RWPE1 (cell line): ENCODE data around the gene KIAA0586.

Experiments used
- CTCF ChIA-PET: fragments of 350-600 bp; sonication (Branson Sonifier 250); formaldehyde crosslinking; extraction: SDS; loops from one replicate; lab custom pipeline; 2021; lab: Yijun Ruan, JAX
- POLR2A ChIA-PET: fragments of 400-600 bp; formaldehyde crosslinking; extraction: SDS; loops from one replicate; lab custom pipeline; 2020; ENCODE audit warnings: antibody characterized with exemption; ENCODE audit not compliant: low non-redundant PET; lab: Yijun Ruan, JAX
- DNase-seq: peaks from one replicate; pipeline ENCODE4 v3.0.0; 2012; ENCODE audit warnings: low spot score
- H3K27ac ChIP-seq: fragments of 450-650 bp; 2 replicates; pipeline ENCODE4 v1.5.1; 2017
- TF ChIP-seq, protein P1 (sequence below): fragments of 450-650 bp; conservative IDR thresholded peaks from 2 replicates; pipeline ENCODE4 v1.5.1; 2017; ENCODE audit warnings: low read depth, mild to moderate bottlenecking

KIAA0586 gene

DNA sequence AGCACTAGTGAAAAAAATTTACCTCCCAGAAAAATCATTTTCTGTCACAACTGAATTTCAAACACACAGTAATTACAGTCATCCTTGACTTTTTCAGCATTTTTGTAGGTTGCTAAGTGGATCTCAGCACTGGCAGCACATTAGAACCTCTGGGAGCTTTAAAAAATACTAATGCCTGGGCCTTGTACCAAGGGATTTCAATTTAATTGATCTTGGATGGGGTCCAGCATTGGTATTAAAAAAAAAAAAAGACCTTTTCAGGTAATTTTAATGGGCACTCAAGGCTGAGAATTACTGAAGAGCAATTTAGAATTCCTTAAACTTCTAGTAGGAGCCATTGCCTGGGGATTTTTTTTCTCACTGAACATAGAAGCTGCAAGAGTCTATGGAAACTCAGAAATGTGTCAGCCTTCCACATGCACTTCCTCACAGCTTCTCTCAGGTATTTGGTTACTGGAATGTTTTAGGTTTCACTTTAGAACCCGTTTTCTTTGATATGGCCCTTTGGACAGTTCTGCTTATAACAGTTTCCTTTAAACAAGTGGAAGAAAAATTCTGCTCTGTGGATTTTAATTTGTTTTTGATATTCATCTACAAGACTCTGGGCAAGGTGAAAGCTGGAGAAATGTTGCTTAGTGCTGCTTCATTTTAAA is 121.7 kb downstream of the KIAA0586 start:
- H3K27ac ChIP-seq = no peak overlapping the region
- POLR2A ChIA-PET = no interaction called here
- CTCF ChIA-PET = interaction anchor here (0.6 kb wide), 3 partner anchors 9 to 576 kb away, joined by 3 to 5 read pairs (median 4); no protein-coding TSS in a partner anchor
- TF ChIP-seq, protein P1, sequence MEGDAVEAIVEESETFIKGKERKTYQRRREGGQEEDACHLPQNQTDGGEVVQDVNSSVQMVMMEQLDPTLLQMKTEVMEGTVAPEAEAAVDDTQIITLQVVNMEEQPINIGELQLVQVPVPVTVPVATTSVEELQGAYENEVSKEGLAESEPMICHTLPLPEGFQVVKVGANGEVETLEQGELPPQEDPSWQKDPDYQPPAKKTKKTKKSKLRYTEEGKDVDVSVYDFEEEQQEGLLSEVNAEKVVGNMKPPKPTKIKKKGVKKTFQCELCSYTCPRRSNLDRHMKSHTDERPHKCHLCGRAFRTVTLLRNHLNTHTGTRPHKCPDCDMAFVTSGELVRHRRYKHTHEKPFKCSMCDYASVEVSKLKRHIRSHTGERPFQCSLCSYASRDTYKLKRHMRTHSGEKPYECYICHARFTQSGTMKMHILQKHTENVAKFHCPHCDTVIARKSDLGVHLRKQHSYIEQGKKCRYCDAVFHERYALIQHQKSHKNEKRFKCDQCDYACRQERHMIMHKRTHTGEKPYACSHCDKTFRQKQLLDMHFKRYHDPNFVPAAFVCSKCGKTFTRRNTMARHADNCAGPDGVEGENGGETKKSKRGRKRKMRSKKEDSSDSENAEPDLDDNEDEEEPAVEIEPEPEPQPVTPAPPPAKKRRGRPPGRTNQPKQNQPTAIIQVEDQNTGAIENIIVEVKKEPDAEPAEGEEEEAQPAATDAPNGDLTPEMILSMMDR = no peak
- no peak for DNase-seq

DNA sequence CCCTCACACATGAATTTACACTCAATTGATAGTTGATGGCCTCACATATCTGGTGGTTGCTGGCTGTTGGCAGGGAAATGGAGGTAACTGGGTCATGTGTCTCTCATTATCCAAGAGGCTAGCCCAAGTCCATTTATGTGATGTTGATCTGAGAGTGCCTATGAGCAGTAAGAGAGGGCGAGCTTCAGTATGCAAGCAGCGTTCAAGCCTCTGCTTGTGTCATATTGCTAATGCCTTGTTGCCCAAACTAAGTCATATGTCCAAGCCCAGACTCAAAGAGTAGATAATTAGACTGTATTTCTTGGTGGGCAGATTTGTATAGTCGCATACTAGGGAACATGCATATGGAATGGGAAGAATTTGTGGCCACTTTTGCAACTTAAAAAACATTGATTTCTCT is 126.4 kb downstream of the KIAA0586 start:
- TF ChIP-seq, protein P1 = no peak
- H3K27ac ChIP-seq = no peak overlapping the region
- POLR2A ChIA-PET = no interaction called here
- no peak for DNase-seq
- CTCF ChIA-PET = interaction anchor here (0.7 kb wide), 1 partner anchor 9 kb away, joined by 3 read pairs; no protein-coding TSS in a partner anchor

DNA sequence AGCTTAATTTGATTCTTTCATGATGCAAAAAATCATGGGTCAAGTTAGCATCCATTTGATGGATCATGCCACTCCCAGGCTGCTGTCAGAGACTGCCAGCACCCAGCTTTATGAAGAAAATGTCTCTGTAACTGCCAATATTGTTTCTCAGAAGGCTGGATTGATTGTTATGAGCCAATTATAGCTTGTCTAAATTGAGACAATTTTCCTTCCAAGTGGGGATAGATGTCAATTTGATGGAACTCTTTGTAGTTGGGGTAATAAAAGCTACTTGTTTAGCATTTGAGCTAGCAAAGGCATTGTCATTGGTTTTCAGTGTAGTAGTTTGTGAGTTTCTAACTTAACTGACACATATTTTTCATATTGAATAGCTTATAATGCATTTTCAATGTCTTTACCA is 128.1 kb downstream of the KIAA0586 start:
- DNase-seq = no peak
- TF ChIP-seq, protein P1 = no peak
- ChIA-PET POLR2A (no interaction called here), CTCF (interaction anchor here (0.6 to 0.7 kb wide), 2 partner anchors 461 to 765 kb away, joined by 3 to 4 read pairs; no protein-coding TSS in a partner anchor)
- H3K27ac ChIP-seq = no peak overlapping the region

DNA sequence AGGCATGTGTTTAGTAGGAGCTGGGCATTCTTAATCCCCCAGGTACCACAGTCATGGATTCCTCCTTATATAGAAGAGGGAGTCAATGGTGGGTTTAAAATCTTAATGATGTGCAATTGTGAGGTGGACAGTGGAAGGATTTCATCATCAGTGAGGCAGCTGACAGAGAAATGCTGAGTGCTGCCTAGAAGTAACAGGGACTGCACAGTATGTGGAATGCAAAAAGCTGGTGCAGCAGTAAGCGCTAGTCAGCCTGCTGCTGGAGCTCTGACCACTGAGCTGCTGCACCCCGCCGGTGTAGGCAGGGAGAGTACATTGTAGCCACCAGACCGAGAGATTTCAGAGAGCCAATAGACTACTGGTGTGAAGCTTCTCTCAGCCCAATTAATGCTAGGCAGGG is 129.7 kb downstream of the KIAA0586 start:
- TF ChIP-seq, protein P1 = no peak
- POLR2A ChIA-PET = no interaction called here
- no peak overlapping the region for H3K27ac ChIP-seq
- DNase-seq = no peak
- CTCF ChIA-PET = interaction anchor here (1.1 kb wide), 1 partner anchor 487 kb away, joined by 4 read pairs; no protein-coding TSS in a partner anchor

DNA sequence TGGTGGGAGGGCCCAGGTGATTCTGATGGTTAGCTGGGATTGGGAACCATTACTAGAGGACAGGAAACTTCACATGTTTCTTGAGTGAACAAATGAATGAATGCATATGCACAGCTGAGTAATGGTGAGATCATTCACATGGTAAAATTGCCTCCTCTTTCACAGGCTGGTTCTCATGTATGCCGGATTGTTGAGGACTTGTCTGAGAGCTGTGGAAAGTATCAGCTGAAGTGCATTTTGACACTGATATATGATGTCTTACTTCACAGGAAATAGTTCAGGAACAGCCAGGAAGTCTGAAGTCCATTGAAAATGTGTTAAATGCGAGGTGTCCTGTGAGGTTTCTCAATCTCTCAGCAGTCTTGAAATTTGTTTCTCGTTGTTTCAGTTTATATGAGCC is 132.7 kb downstream of the KIAA0586 start:
- TF ChIP-seq, protein P1 = no peak
- no peak for DNase-seq
- H3K27ac ChIP-seq = no peak overlapping the region
- ChIA-PET CTCF (no interaction called here), POLR2A (no interaction called here)

DNA sequence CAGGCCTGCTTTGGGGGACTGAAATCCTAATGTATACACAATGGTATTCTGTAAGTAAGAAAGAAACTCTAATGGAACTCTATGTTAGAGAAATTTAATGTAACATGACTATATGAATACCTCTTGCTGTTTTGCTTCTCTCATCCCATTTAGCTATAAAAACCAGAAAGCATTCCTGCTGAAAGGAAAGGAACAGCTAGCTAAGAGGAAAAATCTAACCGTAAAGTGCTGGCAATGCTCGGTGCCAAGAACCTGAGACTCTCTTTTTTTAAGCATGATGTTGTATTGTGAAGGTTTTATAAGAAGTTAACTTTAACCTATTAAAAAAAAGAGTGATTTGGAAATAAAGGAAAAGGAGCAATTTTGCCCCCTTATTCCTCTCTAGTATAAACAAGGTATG is 134.6 kb downstream of the KIAA0586 start:
- DNase-seq = no peak
- ChIA-PET POLR2A (no interaction called here), CTCF (no interaction called here)
- no peak overlapping the region for H3K27ac ChIP-seq
- TF ChIP-seq, protein P1 = no peak
